Tracheal epithelial cell (primary cell): ENCODE results near the gene LIFR. TPM values are rescaled to one million over a fixed set of nuclear protein-coding genes. Genes with fewer than 3 reads are reported as not detected.

ENCODE experiments used
- total RNA-seq: library from RNA; depleted of rRNA; stranded (reverse); fragments of >200 nt; gene quantifications from 2 replicates; pipeline ENCODE4 v1.2.1, GENCODE V29; 2014

LIFR gene
- 5.8 and 11.1 TPM in 2 replicates for total RNA-seq

GRCh38 chr5:38556599-38557307 lies at the start of gene LIFR:
Gene LIFR (minus strand): TSS chr5:38556646. CDS start chr5:38530647, 25,999 bp downstream.

